ENCODE results near the gene RANBP6. TPM values are rescaled to one million over a fixed set of nuclear protein-coding genes. Genes with fewer than 3 reads are reported as not detected.

The RANBP6 gene
- total RNA-seq, 1 donor from 2014 or later, result 8.3 TPM

DNA sequence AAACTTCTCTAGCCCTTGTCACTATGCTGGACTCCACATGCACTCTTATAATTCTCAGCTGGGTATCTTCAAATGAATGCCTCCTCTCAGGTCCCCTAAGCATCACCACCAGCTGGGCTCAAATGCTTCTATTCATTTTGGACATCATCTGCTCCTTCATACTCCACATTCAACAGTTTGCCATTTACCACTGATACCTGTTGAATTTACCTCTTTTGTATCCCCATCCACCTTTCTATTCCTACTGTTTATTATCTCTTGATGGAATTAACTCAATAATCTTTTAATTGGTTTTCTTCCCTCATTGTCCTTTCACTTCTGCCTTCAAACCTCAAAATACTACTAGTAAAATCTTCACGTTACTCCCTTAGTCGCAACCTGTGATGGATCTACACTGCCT lies 14.5 kb downstream of the RANBP6 start:
- Histone ChIP-seq H3K36me3 (no peaks in the 10 kb centered on the region), H3K9me3 (no peaks in the 10 kb centered on the region), H3K4me3 (no peak overlapping the region), H3K4me1 (peaks cover 0 to 15% of the 10 kb centered on the region in 2 donors), H3K27ac (no peak overlapping the region), H3K27me3 (no peaks in the 10 kb centered on the region)
- no peak for DNase-seq (ENCODE audit: low spot score in 2 of 2)
- intact Hi-C loops (cut with DNase I), result loop anchor here (10.0 kb wide), 1 partner anchor 564 kb away; no protein-coding TSS in a partner anchor
- TF ChIP-seq, protein P1, sequence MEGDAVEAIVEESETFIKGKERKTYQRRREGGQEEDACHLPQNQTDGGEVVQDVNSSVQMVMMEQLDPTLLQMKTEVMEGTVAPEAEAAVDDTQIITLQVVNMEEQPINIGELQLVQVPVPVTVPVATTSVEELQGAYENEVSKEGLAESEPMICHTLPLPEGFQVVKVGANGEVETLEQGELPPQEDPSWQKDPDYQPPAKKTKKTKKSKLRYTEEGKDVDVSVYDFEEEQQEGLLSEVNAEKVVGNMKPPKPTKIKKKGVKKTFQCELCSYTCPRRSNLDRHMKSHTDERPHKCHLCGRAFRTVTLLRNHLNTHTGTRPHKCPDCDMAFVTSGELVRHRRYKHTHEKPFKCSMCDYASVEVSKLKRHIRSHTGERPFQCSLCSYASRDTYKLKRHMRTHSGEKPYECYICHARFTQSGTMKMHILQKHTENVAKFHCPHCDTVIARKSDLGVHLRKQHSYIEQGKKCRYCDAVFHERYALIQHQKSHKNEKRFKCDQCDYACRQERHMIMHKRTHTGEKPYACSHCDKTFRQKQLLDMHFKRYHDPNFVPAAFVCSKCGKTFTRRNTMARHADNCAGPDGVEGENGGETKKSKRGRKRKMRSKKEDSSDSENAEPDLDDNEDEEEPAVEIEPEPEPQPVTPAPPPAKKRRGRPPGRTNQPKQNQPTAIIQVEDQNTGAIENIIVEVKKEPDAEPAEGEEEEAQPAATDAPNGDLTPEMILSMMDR (IDR thresholded peaks at IDR 0.05), result no peak

DNA sequence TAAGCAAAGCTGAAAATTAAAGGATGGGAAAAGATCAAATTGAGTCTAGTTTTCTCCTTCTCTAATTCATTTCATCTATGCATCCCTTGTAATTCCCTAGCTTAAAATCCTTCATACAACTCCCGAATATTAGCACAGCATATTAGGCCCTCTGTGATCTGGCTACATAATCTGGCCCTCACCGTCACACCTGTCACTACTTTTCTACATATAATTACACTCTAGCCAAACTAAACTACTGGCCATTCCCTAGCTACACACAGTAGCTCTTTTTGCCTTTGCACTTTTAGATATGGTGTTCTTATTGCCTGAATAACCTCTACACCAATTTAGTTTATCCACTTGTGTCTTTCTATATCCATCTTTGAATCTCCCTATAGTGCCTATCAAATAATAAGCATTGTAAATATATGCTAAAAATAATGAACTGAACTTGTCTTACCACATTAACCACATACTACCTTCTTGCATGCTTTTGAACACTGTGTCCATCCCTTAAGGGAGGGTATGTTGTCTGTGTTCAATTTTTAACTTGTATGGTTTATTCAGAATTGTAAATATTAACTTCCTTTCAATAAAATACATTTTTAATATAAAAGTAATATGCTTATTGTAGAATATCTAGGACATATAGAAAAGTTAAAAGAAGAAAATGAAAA lies 15.9 kb downstream of the RANBP6 start:
- intact Hi-C loops (cut with DNase I), result loop anchor here (10.0 kb wide), 1 partner anchor 565 kb away; no protein-coding TSS in a partner anchor

DNA sequence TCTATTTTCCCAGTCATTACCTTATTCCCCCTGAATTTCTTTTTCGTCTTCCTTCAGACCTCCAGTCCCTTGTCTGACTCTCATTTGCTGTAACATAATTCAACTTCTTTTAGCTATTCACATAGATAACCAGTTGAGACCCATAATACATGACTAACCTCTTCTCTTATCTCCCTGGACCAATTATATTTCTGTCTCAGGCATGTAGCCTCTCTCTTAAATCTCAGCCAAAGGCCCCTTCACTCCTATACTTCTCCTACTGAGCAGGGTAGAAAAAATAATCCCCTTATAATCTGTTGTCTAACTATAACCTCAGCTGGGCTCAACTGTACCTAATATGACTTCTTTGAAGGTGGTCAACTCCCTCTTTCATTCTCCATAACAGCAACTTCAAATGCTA lies 20.9 kb downstream of the RANBP6 start:
- no peak for DNase-seq (ENCODE audit: low spot score in 2 of 2)
- TF ChIP-seq, protein P1 (IDR thresholded peaks at IDR 0.05), result no peak
- Histone ChIP-seq H3K4me1 (no peaks in the 10 kb centered on the region), H3K4me3 (no peak overlapping the region), H3K27ac (no peak overlapping the region), H3K9me3 (no peaks in the 10 kb centered on the region), H3K36me3 (no peaks in the 10 kb centered on the region), H3K27me3 (no peaks in the 10 kb centered on the region)
- intact Hi-C loops (cut with DNase I), result no loop called here

More for the DNA sequence above, 15.9 kb downstream of the RANBP6 start:
- H3K27ac ChIP-seq, result no peak overlapping the region
- DNase-seq (ENCODE audit: low spot score in 2 of 2), result no peak
- H3K4me1 ChIP-seq, result peaks cover 0 to 5% of the 10 kb centered on the region in 2 donors
- H3K36me3 ChIP-seq, result no peaks in the 10 kb centered on the region
- no peak overlapping the region for H3K4me3 ChIP-seq
- no peaks in the 10 kb centered on the region for H3K27me3 ChIP-seq
- TF ChIP-seq, protein P1 (IDR thresholded peaks at IDR 0.05), result no peak
- H3K9me3 ChIP-seq, result no peaks in the 10 kb centered on the region

DNA sequence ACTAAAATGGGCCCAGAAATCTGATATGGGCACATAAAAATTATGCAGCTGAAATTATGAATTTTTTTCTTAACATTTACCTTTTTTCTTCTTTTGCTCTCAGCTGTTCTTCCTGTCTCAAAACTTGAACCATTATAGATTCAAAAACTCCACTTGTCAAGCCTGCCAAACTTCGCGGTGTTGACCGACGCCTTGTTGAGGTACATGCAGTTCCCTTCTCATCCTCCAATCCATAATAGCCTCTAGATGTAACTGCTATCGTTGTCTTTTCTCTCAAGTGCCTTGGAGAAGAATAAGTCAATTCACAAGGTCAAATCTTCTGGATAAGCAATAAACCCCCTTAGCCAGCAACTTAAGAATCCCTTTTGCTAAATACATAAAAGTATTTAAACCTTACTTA lies 27.2 kb downstream of the RANBP6 start:
- H3K4me1 ChIP-seq, result no peaks in the 10 kb centered on the region
- no peak overlapping the region for H3K4me3 ChIP-seq
- H3K27ac ChIP-seq, result no peak overlapping the region
- no peak for DNase-seq (ENCODE audit: low spot score in 2 of 2)
- intact Hi-C loops (cut with DNase I), result no loop called here
- H3K27me3 ChIP-seq, result no peaks in the 10 kb centered on the region
- H3K36me3 ChIP-seq, result peaks cover 9 to 26% of the 10 kb centered on the region in 2 donors
- TF ChIP-seq, protein P1 (IDR thresholded peaks at IDR 0.05), result no peak
- no peaks in the 10 kb centered on the region for H3K9me3 ChIP-seq

DNA sequence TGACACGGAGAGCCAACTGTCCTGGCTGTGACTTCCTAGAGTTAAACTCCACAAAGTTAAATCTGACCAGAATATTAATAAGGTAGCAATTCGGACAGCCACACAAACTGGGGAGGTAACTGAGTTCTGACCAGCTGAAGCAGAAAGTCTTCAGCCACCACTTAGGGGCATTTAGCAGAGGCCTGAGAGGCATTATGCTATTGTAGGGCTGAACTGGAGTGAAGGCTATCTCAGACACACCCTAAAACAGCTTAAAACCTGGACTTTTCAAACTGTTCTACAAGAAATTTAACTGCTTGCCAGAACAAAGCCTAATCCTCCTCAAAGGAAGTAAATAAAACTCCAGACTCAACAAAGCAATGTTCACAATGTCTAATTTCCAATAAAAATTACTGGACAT lies 32.4 kb downstream of the RANBP6 start:
- no peak for DNase-seq (ENCODE audit: low spot score in 2 of 2)
- no peak overlapping the region for H3K27ac ChIP-seq
- no peak overlapping the region for H3K4me3 ChIP-seq
- H3K4me1 ChIP-seq, result no peaks in the 10 kb centered on the region
- TF ChIP-seq, protein P1 (IDR thresholded peaks at IDR 0.05), result no peak
- no peaks in the 10 kb centered on the region for H3K27me3 ChIP-seq
- intact Hi-C loops (cut with DNase I), result no loop called here
- H3K9me3 ChIP-seq, result no peaks in the 10 kb centered on the region
- H3K36me3 ChIP-seq, result peaks cover 14 to 29% of the 10 kb centered on the region in 2 donors

Data from ascending aorta (tissue), 2 donors.